Mucosa of stomach (tissue), 1 donor: ENCODE data around the gene STK26.
"Not testable (repeated sequence)": the region's sequence is repeated elsewhere in the genome, so short reads cannot be mapped to it uniquely, and the experiment has no call there.

Experiments used
- H3K27me3 ChIP-seq: one replicate; pipeline ENCODE4 v1.7.0; 2013; ENCODE audit warnings: mild to moderate bottlenecking, low read length; ENCODE audit not compliant: control insufficient read depth, insufficient read depth
- H3K36me3 ChIP-seq: one replicate; pipeline ENCODE4 v1.7.0; 2013; ENCODE audit warnings: low read length; ENCODE audit not compliant: control insufficient read depth, insufficient read depth
- H3K4me1 ChIP-seq: one replicate; pipeline ENCODE4 v1.7.0; 2013; ENCODE audit warnings: mild to moderate bottlenecking, low read length; ENCODE audit not compliant: control insufficient read depth, insufficient read depth
- H3K4me3 ChIP-seq: one replicate; pipeline ENCODE4 v1.7.0; 2013; ENCODE audit warnings: low read length
- H3K9ac ChIP-seq: one replicate; pipeline ENCODE4 v1.7.0; 2013; ENCODE audit warnings: mild to moderate bottlenecking, low read length, moderate library complexity
- H3K9me3 ChIP-seq: one replicate; pipeline ENCODE4 v1.7.0; 2013; ENCODE audit warnings: mild to moderate bottlenecking, low read length, moderate library complexity; ENCODE audit not compliant: control insufficient read depth
- donor health status: Pancreatic carcinoma.

Gene STK26

DNA sequence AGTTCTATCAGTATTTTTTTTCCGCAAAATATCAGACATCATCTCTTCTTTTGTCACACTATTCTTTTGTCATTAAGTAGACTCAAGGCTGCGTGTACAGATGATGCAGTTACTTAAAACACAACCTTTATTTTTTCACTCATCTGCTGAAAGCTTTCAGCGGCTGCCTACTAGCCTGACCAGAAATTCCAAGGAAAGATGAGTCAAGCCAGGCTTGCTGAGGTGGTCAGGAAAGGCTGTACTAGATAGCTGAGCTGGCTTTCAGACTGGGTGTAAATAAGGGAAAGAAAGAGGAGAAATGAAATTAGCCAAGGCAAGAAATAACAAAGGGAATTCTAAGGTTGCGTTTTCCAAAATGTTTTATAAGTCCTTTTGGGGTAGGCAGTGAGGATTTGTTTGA is 17.9 kb downstream of the STK26 start:
- no peaks in the 10 kb centered on the region for H3K27me3 ChIP-seq
- H3K9ac ChIP-seq = no peak overlapping the region
- no peaks in the 10 kb centered on the region for H3K9me3 ChIP-seq
- H3K4me3 ChIP-seq = no peak overlapping the region
- no peaks in the 10 kb centered on the region for H3K4me1 ChIP-seq
- H3K36me3 ChIP-seq = no peaks in the 10 kb centered on the region

DNA sequence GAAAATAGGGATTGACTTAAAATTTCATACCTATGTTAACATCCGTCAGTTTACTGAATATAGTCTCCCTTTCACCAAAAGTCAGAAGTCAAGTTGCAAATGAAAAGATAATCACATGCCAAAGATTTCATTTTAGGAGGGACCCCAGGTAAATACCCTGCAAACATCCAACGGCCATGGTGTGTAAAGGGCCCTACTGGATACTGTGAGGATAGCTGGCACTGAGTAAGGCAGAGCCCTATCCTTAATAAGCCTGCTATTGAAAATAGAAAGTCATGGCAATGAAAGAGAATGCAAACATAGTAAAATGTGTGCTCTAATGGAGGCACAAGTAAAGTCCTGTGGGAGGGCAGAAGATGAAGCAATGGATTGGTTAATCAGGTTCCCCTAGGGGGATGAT is 20.9 kb downstream of the STK26 start:
- Histone ChIP-seq H3K9me3 (no peaks in the 10 kb centered on the region), H3K4me3 (no peak overlapping the region), H3K36me3 (no peaks in the 10 kb centered on the region), H3K27me3 (no peaks in the 10 kb centered on the region), H3K9ac (no peak overlapping the region), H3K4me1 (no peaks in the 10 kb centered on the region)

DNA sequence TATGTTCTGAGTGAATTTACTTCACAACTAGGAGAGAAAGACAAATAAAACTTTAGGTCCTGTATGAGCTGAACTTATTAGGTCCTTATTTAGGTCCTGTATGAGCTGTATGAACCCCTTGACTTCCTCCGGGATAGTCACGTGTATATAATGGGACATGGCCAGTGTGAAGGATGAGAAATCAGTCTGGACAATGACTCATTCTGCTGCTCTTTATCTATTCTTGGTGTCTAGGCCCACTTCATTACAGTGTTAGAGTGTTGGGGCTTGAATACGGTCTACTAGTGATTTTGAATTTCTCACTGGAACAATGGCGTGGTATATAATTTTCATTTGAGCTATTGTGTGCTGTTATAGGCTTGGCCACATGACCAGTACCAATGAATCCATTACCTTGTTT is 21.9 kb downstream of the STK26 start:
- H3K27me3 ChIP-seq = no peaks in the 10 kb centered on the region
- H3K36me3 ChIP-seq = no peaks in the 10 kb centered on the region
- no peak overlapping the region for H3K4me3 ChIP-seq
- H3K9me3 ChIP-seq = no peaks in the 10 kb centered on the region
- H3K9ac ChIP-seq = no peak overlapping the region
- H3K4me1 ChIP-seq = no peaks in the 10 kb centered on the region

DNA sequence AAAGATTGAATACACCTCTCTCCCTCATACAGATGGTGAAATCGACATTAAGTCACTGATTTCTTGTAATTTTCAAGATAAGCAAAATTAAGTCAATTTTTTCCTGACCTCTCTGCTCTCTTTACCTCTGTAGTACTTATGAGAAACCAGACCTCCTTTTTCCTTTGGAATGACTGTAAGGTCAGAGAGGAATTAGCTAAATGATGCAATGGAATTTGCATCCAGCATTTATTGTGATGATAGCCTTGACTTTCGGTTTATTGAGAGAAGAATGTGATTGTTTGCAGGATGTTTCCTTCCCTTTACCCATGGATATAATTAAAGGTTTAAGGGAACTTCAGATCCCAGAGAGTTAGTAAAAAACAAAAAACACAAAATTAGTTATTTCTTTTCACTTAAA is 22.4 kb downstream of the STK26 start:
- Histone ChIP-seq H3K36me3 (no peaks in the 10 kb centered on the region), H3K27me3 (no peaks in the 10 kb centered on the region), H3K4me1 (no peaks in the 10 kb centered on the region), H3K9ac (no peak overlapping the region), H3K4me3 (no peak overlapping the region), H3K9me3 (no peaks in the 10 kb centered on the region)

DNA sequence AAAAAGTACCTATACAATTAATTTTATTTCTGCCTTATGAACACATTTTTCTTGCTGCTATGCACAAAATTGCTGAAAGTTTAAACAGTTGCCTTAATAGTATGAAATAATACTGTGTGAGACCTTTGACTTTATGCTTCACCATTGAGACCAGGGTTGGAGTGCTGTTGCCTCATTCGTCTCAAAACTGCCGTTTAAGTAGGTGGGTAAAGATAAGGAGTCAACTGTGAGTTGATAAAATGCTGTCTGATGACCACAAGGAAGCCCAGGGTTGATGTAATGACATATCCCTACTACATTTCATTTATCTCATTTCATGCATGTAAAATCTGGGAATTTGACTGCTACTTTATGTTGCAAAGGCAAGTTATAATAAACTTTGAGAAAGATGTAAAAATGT is 23.4 kb downstream of the STK26 start:
- Histone ChIP-seq H3K4me1 (no peaks in the 10 kb centered on the region), H3K9me3 (no peaks in the 10 kb centered on the region), H3K4me3 (no peak overlapping the region), H3K9ac (no peak overlapping the region), H3K27me3 (no peaks in the 10 kb centered on the region), H3K36me3 (no peaks in the 10 kb centered on the region)

DNA sequence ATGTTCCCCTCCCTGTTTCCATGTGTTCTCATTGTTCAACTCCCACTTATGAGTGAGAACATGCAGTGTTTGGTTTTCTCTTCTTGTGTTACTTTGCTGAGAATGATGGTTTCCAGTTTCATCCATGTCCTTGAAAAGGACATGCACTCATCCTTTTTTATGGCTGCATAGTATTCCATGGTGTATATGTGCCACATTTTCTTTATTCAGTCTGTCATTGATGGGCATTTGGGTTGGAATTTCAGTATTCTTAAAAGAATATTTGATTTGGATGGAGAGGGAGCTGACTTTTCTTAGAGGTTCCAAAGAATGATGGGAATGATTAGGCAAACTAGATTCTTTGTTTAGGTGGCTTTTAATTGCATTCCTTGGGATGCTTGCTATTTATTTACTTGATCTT is 28.7 kb downstream of the STK26 start:
- not testable (repeated sequence) for H3K36me3 ChIP-seq, H3K9ac ChIP-seq, H3K4me1 ChIP-seq, H3K9me3 ChIP-seq, H3K27me3 ChIP-seq, H3K4me3 ChIP-seq

DNA sequence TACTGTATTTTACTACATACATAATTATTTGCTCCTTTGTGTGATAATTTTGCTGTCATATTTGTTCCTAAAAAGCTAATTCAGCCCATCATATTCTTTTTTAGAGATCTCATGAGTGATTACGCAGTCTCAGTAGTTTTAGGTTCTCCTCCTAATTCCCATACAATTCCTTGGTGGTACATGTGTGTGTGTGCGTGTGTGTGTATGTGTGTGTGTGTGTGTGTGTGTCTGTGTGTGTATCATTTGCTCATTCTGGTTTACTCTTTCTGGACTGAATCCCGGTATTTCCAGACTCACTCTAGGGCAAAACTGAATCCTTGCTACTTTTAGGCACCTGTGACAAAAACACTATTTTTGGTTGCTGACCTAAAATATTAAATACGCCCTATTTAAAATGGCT is 34.9 kb downstream of the STK26 start:
- H3K9me3 ChIP-seq = no peaks in the 10 kb centered on the region
- no peak overlapping the region for H3K9ac ChIP-seq
- H3K4me3 ChIP-seq = no peak overlapping the region
- no peaks in the 10 kb centered on the region for H3K36me3 ChIP-seq
- no peaks in the 10 kb centered on the region for H3K27me3 ChIP-seq
- no peaks in the 10 kb centered on the region for H3K4me1 ChIP-seq

DNA sequence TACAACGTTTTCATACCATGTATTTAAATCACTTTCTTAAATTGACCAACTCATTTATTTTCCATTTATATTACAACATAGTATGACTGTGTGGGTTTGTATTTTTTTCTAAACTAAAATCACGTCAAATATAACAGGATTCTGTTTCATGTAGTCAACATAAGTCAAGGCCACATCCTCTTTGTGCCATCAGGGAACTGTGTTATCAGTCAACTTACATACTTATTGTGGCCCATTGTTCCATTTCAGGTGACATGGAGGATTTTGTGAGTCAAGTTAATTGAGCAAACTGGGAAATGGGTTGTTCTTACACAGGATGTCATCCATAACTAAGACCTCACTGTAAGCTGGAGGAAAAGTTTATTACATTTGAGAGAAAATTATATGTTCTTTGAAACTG is 35.9 kb downstream of the STK26 start:
- Histone ChIP-seq H3K4me1 (no peaks in the 10 kb centered on the region), H3K9me3 (no peaks in the 10 kb centered on the region), H3K9ac (no peak overlapping the region), H3K27me3 (no peaks in the 10 kb centered on the region), H3K4me3 (no peak overlapping the region), H3K36me3 (no peaks in the 10 kb centered on the region)

DNA sequence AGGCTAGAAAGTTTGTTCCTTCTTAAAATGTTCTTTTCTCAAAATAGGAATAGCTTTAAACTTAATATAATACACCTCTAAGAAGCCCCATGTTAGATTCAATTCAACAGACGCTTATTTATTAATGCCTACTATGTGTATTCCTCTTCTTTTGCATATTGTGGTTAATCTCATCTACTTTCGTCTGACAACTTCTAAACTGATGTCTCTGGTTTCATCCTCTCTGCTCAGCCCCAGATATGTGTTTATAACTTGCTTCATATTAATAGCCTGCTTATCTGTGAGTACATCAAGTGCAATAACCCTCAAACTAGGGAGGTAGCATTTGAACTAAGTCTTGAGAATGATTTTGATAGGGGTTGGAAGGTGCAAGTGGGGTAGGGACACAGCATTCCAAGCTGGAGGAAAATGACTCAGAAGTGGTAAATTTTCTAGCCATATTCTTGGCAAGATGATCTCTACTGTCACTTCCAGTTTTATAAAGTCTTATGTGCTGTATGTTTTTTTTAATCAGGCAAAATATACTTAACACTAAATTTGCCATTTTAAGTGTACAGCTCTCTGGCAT is 37.0 kb downstream of the STK26 start:
- H3K4me1 ChIP-seq = no peaks in the 10 kb centered on the region
- H3K4me3 ChIP-seq = no peak overlapping the region
- no peak overlapping the region for H3K9ac ChIP-seq
- no peaks in the 10 kb centered on the region for H3K9me3 ChIP-seq
- no peaks in the 10 kb centered on the region for H3K27me3 ChIP-seq
- no peaks in the 10 kb centered on the region for H3K36me3 ChIP-seq

DNA sequence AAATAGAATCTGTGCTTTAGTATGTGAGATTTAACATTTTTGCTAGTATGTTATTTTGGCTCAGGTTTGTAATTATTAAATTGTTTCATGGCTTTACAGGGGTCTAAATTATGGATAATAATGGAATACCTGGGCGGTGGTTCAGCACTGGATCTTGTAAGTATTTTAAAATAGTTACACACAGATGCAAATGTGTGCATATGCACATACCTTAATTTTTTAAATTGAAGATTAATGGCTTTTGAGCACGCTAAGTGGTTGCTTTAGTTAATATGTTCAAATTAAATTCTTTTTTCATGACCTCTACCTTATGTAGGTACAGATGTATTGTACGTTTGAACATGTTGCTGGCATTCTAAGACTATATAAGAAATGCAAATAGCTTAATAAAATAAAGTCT is 40.2 kb downstream of the STK26 start:
- no peak overlapping the region for H3K4me3 ChIP-seq
- no peaks in the 10 kb centered on the region for H3K9me3 ChIP-seq
- H3K9ac ChIP-seq = no peak overlapping the region
- H3K27me3 ChIP-seq = no peaks in the 10 kb centered on the region
- no peaks in the 10 kb centered on the region for H3K4me1 ChIP-seq
- H3K36me3 ChIP-seq = no peaks in the 10 kb centered on the region

DNA sequence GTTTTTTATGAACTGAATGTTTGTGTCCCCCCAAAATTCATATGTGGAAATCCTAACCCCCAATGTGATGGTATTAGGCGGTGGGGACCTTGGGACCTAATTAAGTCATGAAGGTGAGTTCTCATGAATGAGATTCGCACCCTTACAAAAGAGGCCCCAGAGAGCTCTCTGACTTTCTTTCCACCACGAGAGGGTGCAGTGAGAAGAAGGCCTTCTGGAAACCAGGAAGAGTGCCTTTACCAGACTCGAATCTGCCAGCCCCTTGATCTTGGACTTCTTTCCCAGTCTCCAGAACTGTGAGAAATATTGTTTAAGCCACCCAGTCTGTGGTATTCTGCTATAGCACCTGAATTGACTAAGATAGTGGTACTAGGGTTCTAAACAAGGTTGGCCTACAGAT is 40.8 kb downstream of the STK26 start:
- no peak overlapping the region for H3K9ac ChIP-seq
- no peaks in the 10 kb centered on the region for H3K9me3 ChIP-seq
- H3K4me3 ChIP-seq = no peak overlapping the region
- no peaks in the 10 kb centered on the region for H3K27me3 ChIP-seq
- H3K4me1 ChIP-seq = no peaks in the 10 kb centered on the region
- no peaks in the 10 kb centered on the region for H3K36me3 ChIP-seq

DNA sequence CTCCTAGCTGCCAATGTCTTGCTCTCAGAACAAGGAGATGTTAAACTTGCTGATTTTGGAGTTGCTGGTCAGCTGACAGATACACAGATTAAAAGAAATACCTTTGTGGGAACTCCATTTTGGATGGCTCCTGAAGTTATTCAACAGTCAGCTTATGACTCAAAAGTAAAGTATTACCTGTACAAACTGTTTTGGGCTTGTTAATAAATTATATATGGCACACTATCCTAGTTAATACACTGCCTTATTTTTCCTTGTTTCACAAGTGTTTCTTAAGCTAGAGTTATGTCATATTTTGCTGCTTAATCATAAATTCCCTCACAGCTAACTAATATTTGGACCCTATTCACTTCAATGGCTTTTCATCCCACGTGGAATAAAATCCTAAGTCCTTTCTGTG is 45.3 kb downstream of the STK26 start:
- Histone ChIP-seq H3K4me3 (no peak overlapping the region), H3K9ac (no peak overlapping the region), H3K4me1 (no peaks in the 10 kb centered on the region), H3K36me3 (no peaks in the 10 kb centered on the region), H3K9me3 (no peaks in the 10 kb centered on the region), H3K27me3 (no peaks in the 10 kb centered on the region)

DNA sequence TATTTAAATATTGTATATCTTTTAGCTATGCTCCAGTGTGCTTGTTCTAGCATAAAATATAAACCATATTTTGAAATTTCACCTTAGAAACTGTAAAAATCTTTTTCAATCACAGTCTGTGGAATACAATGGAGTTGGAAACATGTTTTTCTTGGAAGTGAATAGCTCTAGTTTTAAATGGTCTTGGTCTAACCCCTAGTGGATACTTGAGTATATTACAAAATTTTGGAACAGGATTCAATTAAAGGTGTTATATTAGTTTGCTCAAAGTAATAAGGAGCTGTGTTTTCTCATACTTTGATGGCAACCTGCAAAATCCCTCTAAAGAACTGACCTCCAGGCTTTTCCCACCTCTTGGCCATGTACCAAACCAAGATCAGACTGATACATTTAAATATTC is 48.2 kb downstream of the STK26 start:
- Histone ChIP-seq H3K27me3 (no peaks in the 10 kb centered on the region), H3K9me3 (no peaks in the 10 kb centered on the region), H3K4me1 (no peaks in the 10 kb centered on the region), H3K36me3 (no peaks in the 10 kb centered on the region), H3K4me3 (no peak overlapping the region), H3K9ac (no peak overlapping the region)
